HG02938 (cell line): ENCODE data around the gene SUB1.
A peak's percentile ranks its signal among the peaks of the same experiment; 100 is the strongest.
"Not testable (repeated sequence)": the region's sequence is repeated elsewhere in the genome, so short reads cannot be mapped to it uniquely, and the experiment has no call there.

Source experiments
- ATAC-seq: cut with Tn5 transposase; IDR thresholded peaks from one replicate; pipeline ENCODE4 v1.9.1; 2021; ENCODE audit warnings: mild to moderate bottlenecking, moderate library complexity; ENCODE audit not compliant: unreplicated experiment

SUB1 gene

GRCh38 chr5:32563614-32564013, 21.7 kb upstream of the SUB1 start:
- no peak for ATAC-seq

GRCh38 chr5:32565145-32565544, 20.2 kb upstream of the SUB1 start:
- ATAC-seq: peak; percentile 59

- no peak for ATAC-seq
Measured at GRCh38 chr5:32566319-32567111, 18.8 kb upstream of the SUB1 start.

- no peak for ATAC-seq
Measured at GRCh38 chr5:32571128-32571527, 14.2 kb upstream of the SUB1 start.

- ATAC-seq: peak; percentile 87
Measured at GRCh38 chr5:32572778-32573480, 12.4 kb upstream of the SUB1 start.

- ATAC-seq: not testable (repeated sequence)
Measured at GRCh38 chr5:32573481-32573854, 11.9 kb upstream of the SUB1 start.

GRCh38 chr5:32574540-32575175, 10.7 kb upstream of the SUB1 start:
- ATAC-seq: no peak

- ATAC-seq: no peak
Measured at GRCh38 chr5:32578363-32578762, 7.0 kb upstream of the SUB1 start.

GRCh38 chr5:32578764-32579163, 6.6 kb upstream of the SUB1 start:
- no peak for ATAC-seq

GRCh38 chr5:32581010-32581785, 4.2 kb upstream of the SUB1 start:
- ATAC-seq: no peak

- ATAC-seq: peak; percentile 77
Measured at GRCh38 chr5:32583582-32584232, 1.6 kb upstream of the SUB1 start.

GRCh38 chr5:32584646-32585045, 711 bp upstream of the SUB1 start:
- no peak for ATAC-seq

- no peak for ATAC-seq
Measured at GRCh38 chr5:32585122-32585445, 273 bp upstream of the SUB1 start.

- no peak for ATAC-seq
Measured at GRCh38 chr5:32586276-32586599, 881 bp downstream of the SUB1 start.

GRCh38 chr5:32587067-32587551, 1.8 kb downstream of the SUB1 start:
- ATAC-seq: no peak

GRCh38 chr5:32589416-32589815, 4.1 kb downstream of the SUB1 start:
- no peak for ATAC-seq

- no peak for ATAC-seq
Measured at GRCh38 chr5:32589942-32590869, 4.8 kb downstream of the SUB1 start.

- no peak for ATAC-seq
Measured at GRCh38 chr5:32595118-32595517, 9.8 kb downstream of the SUB1 start.

- ATAC-seq: no peak
Measured at GRCh38 chr5:32597041-32597629, 11.8 kb downstream of the SUB1 start.
